ENCODE data around the gene C1orf232.

C1orf232 gene

DNA sequence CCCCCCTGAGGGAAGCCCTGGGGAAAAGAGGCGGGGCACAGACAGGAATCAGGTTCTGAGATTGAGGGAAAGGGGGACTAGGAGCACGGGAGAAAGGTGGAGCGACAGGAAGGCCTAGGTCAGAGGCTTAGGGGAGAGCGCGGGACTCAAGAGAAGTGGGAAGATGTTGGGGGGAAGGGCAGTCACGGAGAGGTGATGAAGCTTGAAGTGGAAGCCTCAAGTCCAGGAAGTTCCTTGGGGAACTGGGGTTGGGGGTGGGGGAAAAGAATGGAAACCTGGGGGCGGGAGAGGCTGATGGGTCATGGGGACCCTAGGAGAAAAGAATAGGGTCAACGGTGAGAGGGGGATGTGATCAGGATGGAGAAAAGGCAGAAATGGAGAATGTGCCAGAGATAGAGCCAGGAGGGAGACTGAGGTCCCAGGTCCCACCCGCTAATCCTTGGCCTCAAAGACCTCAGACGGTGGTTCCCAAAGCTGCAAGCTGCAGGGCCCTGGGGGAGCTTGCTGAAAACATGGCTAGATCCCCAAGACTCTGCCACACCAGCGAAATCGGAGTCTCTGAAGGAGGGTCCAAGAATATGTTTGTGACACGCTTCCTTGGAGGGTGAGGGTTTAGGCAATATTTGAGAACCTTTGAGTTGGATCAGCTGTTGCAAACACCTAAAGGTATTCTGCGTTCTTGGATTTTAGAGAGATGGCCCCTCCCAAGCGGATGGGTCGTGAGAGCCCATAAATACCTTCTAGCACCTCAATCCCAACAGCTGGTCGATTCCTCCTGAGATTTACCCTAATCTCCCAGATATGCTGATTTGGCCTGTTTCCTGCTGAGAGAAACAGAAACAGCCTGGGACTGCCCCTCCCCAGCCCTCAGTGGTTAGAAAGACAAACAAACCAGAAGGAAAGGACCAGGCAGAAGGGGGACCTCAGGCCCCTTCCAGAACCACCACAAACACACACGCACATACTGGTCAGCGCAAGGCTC lies 3.6 kb downstream of the C1orf232 start:
- H3K9me3 Mint-ChIP-seq: no peaks in the 10 kb centered on the region
- no peaks in the 10 kb centered on the region for H3K36me3 Mint-ChIP-seq (ENCODE audit: low read depth)

DNA sequence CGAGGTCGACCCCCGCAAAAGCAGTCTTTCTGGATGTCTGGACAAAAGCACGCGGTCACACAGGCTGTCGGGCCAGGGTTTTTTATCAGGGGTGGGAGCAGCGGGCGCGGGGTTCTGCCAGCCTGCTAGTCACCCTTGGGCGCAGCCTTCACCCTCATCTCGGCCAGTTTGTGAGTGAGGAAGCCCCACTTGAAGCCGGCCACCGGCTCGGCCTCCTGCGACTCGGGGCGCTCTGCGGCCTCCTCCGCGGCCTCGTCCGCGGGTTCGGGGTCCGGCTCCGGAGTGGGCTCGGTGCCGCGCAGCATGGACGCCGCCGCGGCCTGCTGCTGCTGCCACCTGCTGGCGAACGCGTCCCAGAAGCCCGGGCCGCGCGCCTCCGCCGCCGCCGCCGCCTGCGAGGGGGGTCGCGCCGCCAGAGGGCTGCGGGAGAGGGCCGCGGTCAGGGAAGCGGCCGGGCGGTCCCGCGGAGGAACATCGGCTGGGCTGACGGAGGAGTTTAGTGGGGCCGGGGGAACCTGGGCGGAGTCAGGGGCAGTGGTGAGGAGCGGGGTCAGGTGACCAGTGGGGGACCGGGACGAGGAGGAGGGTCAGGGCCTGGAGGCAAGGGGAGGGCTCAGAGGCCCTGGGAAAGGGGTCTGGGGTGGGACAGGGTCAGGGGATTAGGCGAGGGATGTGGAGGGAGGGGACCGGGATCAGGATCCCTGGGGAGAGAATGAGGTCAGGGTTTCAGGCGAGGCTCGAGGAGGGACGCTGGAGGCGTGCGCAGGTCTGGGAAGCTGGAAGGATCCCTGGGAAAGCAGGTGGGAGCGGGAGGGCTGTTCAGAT lies 4.5 kb downstream of the C1orf232 start:
- Mint-ChIP-seq H3K36me3 (ENCODE audit: low read depth) (no peaks in the 10 kb centered on the region), H3K4me1 (peaks cover 35% of the 10 kb centered on the region), H3K27me3 (ENCODE audit: low read depth) (peaks cover 21% of the 10 kb centered on the region), H3K27ac (peak overlapping the region; percentile 19 to 87 (median 76)), H3K4me3 (peak overlapping the region; percentile 68 to 83 (median 78)), H3K9me3 (no peaks in the 10 kb centered on the region)
- peak; percentile 76 to 80 (median 79) for TF ChIP-seq CTCF (IDR thresholded peaks at IDR 0.05; ENCODE audit: unreplicated experiment in 3 of 3)

More for the DNA sequence above, 3.6 kb downstream of the C1orf232 start:
- Mint-ChIP-seq H3K4me3 (peak overlapping the region; percentile 68 to 83 (median 78)), H3K27me3 (ENCODE audit: low read depth) (peaks cover 18% of the 10 kb centered on the region), H3K27ac (peak overlapping the region; percentile 19 to 87 (median 76)), H3K4me1 (peaks cover 31% of the 10 kb centered on the region)
- no peak for TF ChIP-seq CTCF (IDR thresholded peaks at IDR 0.05; ENCODE audit: unreplicated experiment in 3 of 3)

DNA sequence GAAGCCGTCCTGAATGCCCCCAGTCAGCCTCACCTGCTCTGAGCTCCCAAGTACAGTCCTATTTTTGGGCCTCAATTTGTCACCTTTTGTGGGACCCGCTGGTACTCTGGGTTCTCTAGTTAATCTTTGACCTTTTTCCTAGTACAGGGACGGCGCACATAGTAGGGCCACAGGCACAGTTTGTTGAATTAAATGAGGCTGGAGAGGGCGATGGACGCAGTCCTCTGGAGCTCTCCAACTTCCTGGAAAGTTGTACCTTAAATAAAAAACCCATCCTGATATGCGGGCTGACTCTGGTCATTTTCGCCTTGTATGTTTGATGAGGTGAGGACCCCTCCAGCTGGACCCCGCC lies 5.1 kb downstream of the C1orf232 start:
- Mint-ChIP-seq H3K4me1 (peaks cover 33% of the 10 kb centered on the region), H3K36me3 (ENCODE audit: low read depth) (no peaks in the 10 kb centered on the region)
- TF ChIP-seq CTCF (IDR thresholded peaks at IDR 0.05; ENCODE audit: unreplicated experiment in 3 of 3): no peak

GRCh38 chr1:26162220-26162709 lies 6.5 kb downstream of the C1orf232 start:
- H3K4me1 Mint-ChIP-seq: peaks cover 38% of the 10 kb centered on the region
- H3K27ac Mint-ChIP-seq: peak overlapping the region in 1 of 3 experiments; percentile 66
- no peaks in the 10 kb centered on the region for H3K9me3 Mint-ChIP-seq
- H3K36me3 Mint-ChIP-seq (ENCODE audit: low read depth): no peaks in the 10 kb centered on the region
- H3K4me3 Mint-ChIP-seq: peak overlapping the region; percentile 67 to 76 (median 74)
- no peak for TF ChIP-seq CTCF (IDR thresholded peaks at IDR 0.05; ENCODE audit: unreplicated experiment in 3 of 3)
- H3K27me3 Mint-ChIP-seq (ENCODE audit: low read depth): peaks cover 33% of the 10 kb centered on the region

More for the DNA sequence above, 5.1 kb downstream of the C1orf232 start:
- Mint-ChIP-seq H3K27ac (no peak overlapping the region), H3K4me3 (peak overlapping the region; percentile 30 to 61 (median 48)), H3K27me3 (ENCODE audit: low read depth) (peaks cover 25% of the 10 kb centered on the region), H3K9me3 (no peaks in the 10 kb centered on the region)

DNA sequence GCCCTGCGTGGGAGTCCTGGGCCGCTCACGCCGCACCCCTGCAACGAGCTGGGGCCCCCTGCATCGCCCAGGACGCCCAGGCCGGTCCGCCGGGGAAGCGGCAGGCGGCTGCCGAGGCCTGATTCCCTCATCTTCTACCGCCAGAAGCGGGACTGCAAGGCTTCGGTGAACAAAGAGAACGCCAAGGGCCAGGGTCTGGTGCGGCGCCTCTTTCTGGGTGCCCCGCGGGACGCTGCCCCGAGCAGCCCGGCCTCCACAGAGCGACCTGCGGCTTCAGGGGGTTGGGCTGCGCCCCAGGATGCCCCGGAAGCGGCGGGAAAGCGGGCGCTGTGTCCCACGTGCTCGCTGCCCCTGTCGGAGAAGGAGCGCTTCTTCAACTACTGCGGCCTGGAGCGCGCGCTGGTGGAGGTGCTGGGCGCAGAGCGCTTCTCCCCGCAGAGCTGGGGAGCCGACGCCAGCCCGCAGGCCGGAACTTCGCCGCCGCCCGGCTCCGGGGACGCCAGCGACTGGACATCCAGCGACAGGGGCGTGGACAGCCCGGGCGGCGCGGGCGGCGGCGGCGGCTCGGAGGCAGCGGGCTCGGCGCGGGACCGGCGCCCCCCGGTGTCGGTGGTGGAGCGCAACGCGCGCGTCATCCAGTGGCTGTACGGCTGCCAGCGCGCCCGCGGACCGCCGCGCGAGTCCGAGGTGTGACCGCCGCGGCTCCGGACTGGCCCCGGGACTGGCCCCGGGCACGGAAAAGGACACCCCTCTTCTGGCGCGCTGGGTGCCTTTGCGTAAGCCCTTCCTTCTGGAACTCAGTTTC lies 7.1 kb downstream of the C1orf232 start:
- Mint-ChIP-seq H3K27ac (peak overlapping the region in 1 of 3 experiments; percentile 66), H3K4me3 (peak overlapping the region; percentile 71 to 76 (median 74)), H3K36me3 (ENCODE audit: low read depth) (no peaks in the 10 kb centered on the region), H3K27me3 (ENCODE audit: low read depth) (peaks cover 37% of the 10 kb centered on the region), H3K9me3 (no peaks in the 10 kb centered on the region), H3K4me1 (peaks cover 42% of the 10 kb centered on the region)
- peak in 2 of 3 experiments; percentile 18 to 27 for TF ChIP-seq CTCF (IDR thresholded peaks at IDR 0.05; ENCODE audit: unreplicated experiment in 3 of 3)

Measured in nephron (organoid).